Measurements from ENCODE around the gene LRP8.

GRCh38 chr1:53196485-53197290, 131.2 kb downstream of the LRP8 start, which contains the start of gene CPT2:
- TF ChIP-seq EZH2phosphoT487 (IDR thresholded peaks at IDR 0.05; ENCODE audit: low read length) (no peak), EZH2 (optimal IDR thresholded peaks at IDR 0.05; ENCODE audit: low read depth, low read length) (no peak), CTCF (IDR thresholded peaks at IDR 0.05; ENCODE audit: low read length) (no peak)

All from MM.1S (cell line).